ENCODE measurements around the gene TANGO6. TPM values are rescaled to one million over a fixed set of nuclear protein-coding genes. Genes with fewer than 3 reads are reported as not detected.
"Not testable (repeated sequence)": the region's sequence is repeated elsewhere in the genome, so short reads cannot be mapped to it uniquely, and the experiment has no call there.

TANGO6 gene
- 31.0 TPM for total RNA-seq

- DNase-seq (ENCODE audit: low spot score in 2 of 2) (peak; percentile 66 to 82), FAIRE-seq (no peak)
These were observed at the start of gene TANGO6 for GRCh38 chr16:68843482-68844210. TSS of gene TANGO6 (plus strand) at chr16:68843531. CDS start at chr16:68843618, 87 bp downstream.

- FAIRE-seq (no peak), DNase-seq (ENCODE audit: low spot score in 2 of 2) (no peak)
These were observed 44.9 kb upstream of the TANGO6 start for GRCh38 chr16:68798398-68798797.

GRCh38 chr16:68800257-68800875, 43.0 kb upstream of the TANGO6 start:
- FAIRE-seq (no peak), DNase-seq (ENCODE audit: low spot score in 2 of 2) (peak; percentile 22 to 50)

- FAIRE-seq (no peak), DNase-seq (ENCODE audit: low spot score in 2 of 2) (no peak)
These were observed 41.1 kb upstream of the TANGO6 start for GRCh38 chr16:68802190-68802589.

GRCh38 chr16:68806422-68806821, 36.9 kb upstream of the TANGO6 start:
- no peak for FAIRE-seq
- DNase-seq (ENCODE audit: low spot score in 2 of 2) = no peak

GRCh38 chr16:68806981-68807380, 36.4 kb upstream of the TANGO6 start:
- FAIRE-seq = no peak
- no peak for DNase-seq (ENCODE audit: low spot score in 2 of 2)

GRCh38 chr16:68814516-68814915, 28.8 kb upstream of the TANGO6 start:
- DNase-seq (ENCODE audit: low spot score in 2 of 2) = no peak
- no peak for FAIRE-seq

GRCh38 chr16:68823401-68824135, 19.8 kb upstream of the TANGO6 start:
- no peak for FAIRE-seq
- DNase-seq (ENCODE audit: low spot score in 2 of 2) = no peak

GRCh38 chr16:68825427-68825826, 17.9 kb upstream of the TANGO6 start:
- DNase-seq (ENCODE audit: low spot score in 2 of 2) = no peak
- FAIRE-seq = no peak

GRCh38 chr16:68826652-68827051, 16.7 kb upstream of the TANGO6 start:
- FAIRE-seq (no peak), DNase-seq (ENCODE audit: low spot score in 2 of 2) (no peak)

- FAIRE-seq = no peak
These were observed 10.1 kb upstream of the TANGO6 start for GRCh38 chr16:68833251-68833650.

GRCh38 chr16:68834550-68834949, 8.8 kb upstream of the TANGO6 start:
- FAIRE-seq = no peak
- DNase-seq (ENCODE audit: low spot score in 2 of 2) = no peak

More at GRCh38 chr16:68833251-68833650, 10.1 kb upstream of the TANGO6 start:
- DNase-seq (ENCODE audit: low spot score in 2 of 2) = no peak

- FAIRE-seq (no peak), DNase-seq (ENCODE audit: low spot score in 2 of 2) (no peak)
These were observed 7.4 kb upstream of the TANGO6 start for GRCh38 chr16:68835970-68836369.

GRCh38 chr16:68839831-68840230, 3.5 kb upstream of the TANGO6 start:
- no peak for DNase-seq (ENCODE audit: low spot score in 2 of 2)

GRCh38 chr16:68842964-68843481, 308 bp upstream of the TANGO6 start:
- DNase-seq (ENCODE audit: low spot score in 2 of 2); FAIRE-seq: not testable (repeated sequence)

More at GRCh38 chr16:68839831-68840230, 3.5 kb upstream of the TANGO6 start:
- no peak for FAIRE-seq

GRCh38 chr16:68844211-68844564, 857 bp downstream of the TANGO6 start:
- FAIRE-seq = no peak
- DNase-seq (ENCODE audit: low spot score in 2 of 2) = no peak

GRCh38 chr16:68848786-68849185, 5.5 kb downstream of the TANGO6 start:
- no peak for FAIRE-seq

GRCh38 chr16:68850481-68850880, 7.2 kb downstream of the TANGO6 start:
- DNase-seq (ENCODE audit: low spot score in 2 of 2) (no peak), FAIRE-seq (no peak)

More at GRCh38 chr16:68848786-68849185, 5.5 kb downstream of the TANGO6 start:
- no peak for DNase-seq (ENCODE audit: low spot score in 2 of 2)

GRCh38 chr16:68851601-68852000, 8.3 kb downstream of the TANGO6 start:
- no peak for DNase-seq (ENCODE audit: low spot score in 2 of 2)

GRCh38 chr16:68857479-68857878, 14.1 kb downstream of the TANGO6 start:
- DNase-seq (ENCODE audit: low spot score in 2 of 2) (no peak), FAIRE-seq (no peak)

More at GRCh38 chr16:68851601-68852000, 8.3 kb downstream of the TANGO6 start:
- no peak for FAIRE-seq

- DNase-seq (ENCODE audit: low spot score in 2 of 2) = no peak
- no peak for FAIRE-seq
These were observed 16.5 kb downstream of the TANGO6 start for GRCh38 chr16:68859828-68860227.

Measured in frontal cortex (tissue), 4 donors.